B cell (primary cell): ENCODE measurements around the gene PRSS33.

ENCODE experiments used
- EZH2 ChIP-seq: IDR thresholded peaks from 2 replicates; pipeline ENCODE4 v1.6.1; 2012; ENCODE audit warnings: borderline replicate concordance, low read depth, mild to moderate bottlenecking, moderate library complexity, low read length; ENCODE audit not compliant: insufficient read depth, poor library complexity, severe bottlenecking
- TF ChIP-seq, protein P1 (sequence below): fragments of 200-600 bp; IDR thresholded peaks from one replicate; pipeline ENCODE4 v1.8.0; 2022; ENCODE audit warnings: antibody characterized with exemption, mild to moderate bottlenecking

DNA sequence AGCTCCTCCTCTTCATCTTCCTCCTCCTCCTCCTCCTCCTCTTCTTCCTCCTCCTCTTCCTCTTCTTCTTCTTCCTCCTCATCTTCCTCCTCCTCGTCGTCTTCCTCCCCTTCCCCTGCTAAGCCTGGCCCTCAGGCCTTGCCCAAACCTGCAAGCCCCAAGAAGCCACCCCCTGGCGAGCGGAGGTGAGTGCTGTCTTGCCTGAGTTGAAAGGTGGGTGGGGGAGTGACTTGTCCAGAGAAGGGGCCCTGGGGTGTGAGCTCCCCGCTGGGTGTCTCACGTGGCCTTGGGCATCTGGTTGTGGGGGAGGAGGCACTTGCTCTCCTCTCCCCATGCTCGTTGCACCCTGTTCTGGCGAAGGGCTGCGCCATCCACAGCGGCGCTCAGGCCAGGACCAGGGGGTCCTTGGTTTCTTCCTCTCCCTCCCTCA is 18.2 kb downstream of the PRSS33 start:
- TF ChIP-seq, protein P1, sequence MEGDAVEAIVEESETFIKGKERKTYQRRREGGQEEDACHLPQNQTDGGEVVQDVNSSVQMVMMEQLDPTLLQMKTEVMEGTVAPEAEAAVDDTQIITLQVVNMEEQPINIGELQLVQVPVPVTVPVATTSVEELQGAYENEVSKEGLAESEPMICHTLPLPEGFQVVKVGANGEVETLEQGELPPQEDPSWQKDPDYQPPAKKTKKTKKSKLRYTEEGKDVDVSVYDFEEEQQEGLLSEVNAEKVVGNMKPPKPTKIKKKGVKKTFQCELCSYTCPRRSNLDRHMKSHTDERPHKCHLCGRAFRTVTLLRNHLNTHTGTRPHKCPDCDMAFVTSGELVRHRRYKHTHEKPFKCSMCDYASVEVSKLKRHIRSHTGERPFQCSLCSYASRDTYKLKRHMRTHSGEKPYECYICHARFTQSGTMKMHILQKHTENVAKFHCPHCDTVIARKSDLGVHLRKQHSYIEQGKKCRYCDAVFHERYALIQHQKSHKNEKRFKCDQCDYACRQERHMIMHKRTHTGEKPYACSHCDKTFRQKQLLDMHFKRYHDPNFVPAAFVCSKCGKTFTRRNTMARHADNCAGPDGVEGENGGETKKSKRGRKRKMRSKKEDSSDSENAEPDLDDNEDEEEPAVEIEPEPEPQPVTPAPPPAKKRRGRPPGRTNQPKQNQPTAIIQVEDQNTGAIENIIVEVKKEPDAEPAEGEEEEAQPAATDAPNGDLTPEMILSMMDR: no peak
- no peak for TF ChIP-seq EZH2
